ENCODE results near the gene AFF3.

AFF3 gene

GRCh38 chr2:99899882-99900281, 242.5 kb downstream of the AFF3 start:
- H3K9ac ChIP-seq (ENCODE audit: low read length): no peak overlapping the region

DNA sequence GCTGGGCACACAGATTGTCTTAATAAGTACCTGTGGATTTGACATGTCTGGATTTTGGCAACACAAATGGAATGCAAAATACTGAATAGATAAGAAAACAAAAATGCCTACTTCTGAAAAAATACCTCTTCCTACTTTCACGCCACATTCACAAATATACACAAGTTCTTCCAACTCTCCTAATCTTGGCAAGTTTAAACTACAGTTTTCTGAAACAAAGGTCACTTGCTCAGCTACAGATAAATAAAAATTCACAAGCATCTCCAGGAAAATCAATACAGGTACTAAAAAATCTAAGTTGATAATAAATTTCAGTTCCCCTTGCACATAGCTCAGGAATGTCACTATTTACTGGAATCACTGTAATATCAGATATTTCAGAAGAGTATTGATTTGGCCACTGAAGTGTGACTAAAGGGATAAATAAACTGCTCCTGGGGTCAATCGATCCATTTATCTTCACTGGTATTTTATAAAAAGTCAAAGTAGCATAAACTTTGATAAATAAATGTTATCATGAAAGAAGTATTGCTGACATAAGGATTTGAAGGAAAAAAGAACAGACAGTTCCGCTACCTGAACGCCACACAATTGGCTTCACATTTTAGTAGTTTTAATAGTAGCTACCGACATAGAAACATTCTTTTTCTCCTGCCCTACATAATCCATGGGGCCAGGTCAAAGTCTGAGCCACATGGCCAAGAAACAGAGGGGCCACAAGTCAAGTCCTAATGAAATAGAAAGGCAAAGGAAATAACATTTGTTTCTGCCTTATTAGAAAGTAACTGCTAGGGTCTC, 243.1 kb downstream of the AFF3 start:
- Histone ChIP-seq H3K4me2 (ENCODE audit: low read length) (no peak overlapping the region), H3K4me3 (ENCODE audit: low read depth, low read length, poor library complexity, severe bottlenecking) (no peak overlapping the region), H3K9ac (ENCODE audit: low read length) (no peak overlapping the region), H2AFZ (ENCODE audit: low read length) (no peak overlapping the region), H3K9me3 (ENCODE audit: low read length) (no peaks in the 10 kb centered on the region), H3K27me3 (ENCODE audit: insufficient read depth, low read length) (no peaks in the 10 kb centered on the region), H3K27ac (ENCODE audit: low read depth, low read length, poor library complexity, severe bottlenecking) (no peak overlapping the region), H3K9me2 (ENCODE audit: low read depth, low read length) (no peaks in the 10 kb centered on the region), H3F3A (ENCODE audit: insufficient read depth, low read length) (no peaks in the 10 kb centered on the region), H4K20me1 (ENCODE audit: insufficient read depth, low read length) (no peaks in the 10 kb centered on the region), H3K4me1 (ENCODE audit: insufficient read depth, low read length, severe bottlenecking) (no peaks in the 10 kb centered on the region), H3K79me2 (ENCODE audit: insufficient read depth, low read length) (no peaks in the 10 kb centered on the region; the same call in 1 of the 2 replicates), H3K36me3 (ENCODE audit: insufficient read depth, low read length) (peaks cover 59% of the 10 kb centered on the region; the same call in 1 of the 2 replicates)
- TF ChIP-seq, protein P1, sequence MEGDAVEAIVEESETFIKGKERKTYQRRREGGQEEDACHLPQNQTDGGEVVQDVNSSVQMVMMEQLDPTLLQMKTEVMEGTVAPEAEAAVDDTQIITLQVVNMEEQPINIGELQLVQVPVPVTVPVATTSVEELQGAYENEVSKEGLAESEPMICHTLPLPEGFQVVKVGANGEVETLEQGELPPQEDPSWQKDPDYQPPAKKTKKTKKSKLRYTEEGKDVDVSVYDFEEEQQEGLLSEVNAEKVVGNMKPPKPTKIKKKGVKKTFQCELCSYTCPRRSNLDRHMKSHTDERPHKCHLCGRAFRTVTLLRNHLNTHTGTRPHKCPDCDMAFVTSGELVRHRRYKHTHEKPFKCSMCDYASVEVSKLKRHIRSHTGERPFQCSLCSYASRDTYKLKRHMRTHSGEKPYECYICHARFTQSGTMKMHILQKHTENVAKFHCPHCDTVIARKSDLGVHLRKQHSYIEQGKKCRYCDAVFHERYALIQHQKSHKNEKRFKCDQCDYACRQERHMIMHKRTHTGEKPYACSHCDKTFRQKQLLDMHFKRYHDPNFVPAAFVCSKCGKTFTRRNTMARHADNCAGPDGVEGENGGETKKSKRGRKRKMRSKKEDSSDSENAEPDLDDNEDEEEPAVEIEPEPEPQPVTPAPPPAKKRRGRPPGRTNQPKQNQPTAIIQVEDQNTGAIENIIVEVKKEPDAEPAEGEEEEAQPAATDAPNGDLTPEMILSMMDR (IDR thresholded peaks at IDR 0.05; ENCODE audit: low read length): no peak
- no peak for TF ChIP-seq EZH2 (IDR thresholded peaks at IDR 0.05; ENCODE audit: borderline replicate concordance, low read length)

More at GRCh38 chr2:99899882-99900281, 242.5 kb downstream of the AFF3 start:
- Histone ChIP-seq H3F3A (ENCODE audit: insufficient read depth, low read length) (no peaks in the 10 kb centered on the region), H2AFZ (ENCODE audit: low read length) (no peak overlapping the region), H4K20me1 (ENCODE audit: insufficient read depth, low read length) (no peaks in the 10 kb centered on the region), H3K36me3 (ENCODE audit: insufficient read depth, low read length) (peaks cover 57% of the 10 kb centered on the region; the same call in 1 of the 2 replicates), H3K27me3 (ENCODE audit: insufficient read depth, low read length) (no peaks in the 10 kb centered on the region), H3K79me2 (ENCODE audit: insufficient read depth, low read length) (no peaks in the 10 kb centered on the region; the same call in 1 of the 2 replicates), H3K27ac (ENCODE audit: low read depth, low read length, poor library complexity, severe bottlenecking) (no peak overlapping the region), H3K9me3 (ENCODE audit: low read length) (no peaks in the 10 kb centered on the region), H3K4me1 (ENCODE audit: insufficient read depth, low read length, severe bottlenecking) (no peaks in the 10 kb centered on the region), H3K4me2 (ENCODE audit: low read length) (no peak overlapping the region), H3K9me2 (ENCODE audit: low read depth, low read length) (no peaks in the 10 kb centered on the region), H3K4me3 (ENCODE audit: low read depth, low read length, poor library complexity, severe bottlenecking) (no peak overlapping the region)
- no peak for TF ChIP-seq EZH2 (IDR thresholded peaks at IDR 0.05; ENCODE audit: borderline replicate concordance, low read length)
- TF ChIP-seq, protein P1 (IDR thresholded peaks at IDR 0.05; ENCODE audit: low read length): no peak

GRCh38 chr2:99898336-99899048, 243.9 kb downstream of the AFF3 start:
- Histone ChIP-seq H3K27me3 (ENCODE audit: insufficient read depth, low read length) (no peaks in the 10 kb centered on the region), H4K20me1 (ENCODE audit: insufficient read depth, low read length) (no peaks in the 10 kb centered on the region), H3K4me2 (ENCODE audit: low read length) (no peak overlapping the region), H3K36me3 (ENCODE audit: insufficient read depth, low read length) (peaks cover 59% of the 10 kb centered on the region; the same call in 1 of the 2 replicates), H3K9me3 (ENCODE audit: low read length) (no peaks in the 10 kb centered on the region), H3K79me2 (ENCODE audit: insufficient read depth, low read length) (no peaks in the 10 kb centered on the region; the same call in 1 of the 2 replicates), H3K27ac (ENCODE audit: low read depth, low read length, poor library complexity, severe bottlenecking) (no peak overlapping the region), H3F3A (ENCODE audit: insufficient read depth, low read length) (no peaks in the 10 kb centered on the region), H3K4me1 (ENCODE audit: insufficient read depth, low read length, severe bottlenecking) (no peaks in the 10 kb centered on the region), H3K9me2 (ENCODE audit: low read depth, low read length) (no peaks in the 10 kb centered on the region), H3K4me3 (ENCODE audit: low read depth, low read length, poor library complexity, severe bottlenecking) (no peak overlapping the region), H2AFZ (ENCODE audit: low read length) (no peak overlapping the region), H3K9ac (ENCODE audit: low read length) (no peak overlapping the region)
- TF ChIP-seq, protein P1 (IDR thresholded peaks at IDR 0.05; ENCODE audit: low read length): no peak
- no peak for TF ChIP-seq EZH2 (IDR thresholded peaks at IDR 0.05; ENCODE audit: borderline replicate concordance, low read length)

Measured in OCI-LY1 (cell line).